IMR-90 (cell line): ENCODE measurements around the gene MICAL2.

Experiments used
- CHD1 ChIP-seq: IDR thresholded peaks from 2 replicates; pipeline ENCODE4 v1.6.1; 2012; ENCODE audit warnings: low read depth, low read length, improper control_type of control experiment
- MAFK ChIP-seq: IDR thresholded peaks from 2 replicates; pipeline ENCODE4 v1.6.1; 2012; ENCODE audit warnings: low read depth, low read length, improper control_type of control experiment
- MXI1 ChIP-seq: IDR thresholded peaks from 2 replicates; pipeline ENCODE4 v1.6.1; 2012; ENCODE audit warnings: low read depth, mild to moderate bottlenecking, low read length, moderate library complexity, borderline replicate concordance
- NFE2L2 ChIP-seq: fragments of 150-350 bp; IDR thresholded peaks from 2 replicates; pipeline ENCODE4 v1.6.1; 2016; ENCODE audit warnings: low read depth, mild to moderate bottlenecking, low read length
- POLR2A ChIP-seq: IDR thresholded peaks from 2 replicates; pipeline ENCODE4 v1.6.1; 2012; ENCODE audit warnings: mild to moderate bottlenecking, low read depth, low read length
- RAD21 ChIP-seq: IDR thresholded peaks from 2 replicates; pipeline ENCODE4 v1.6.1; 2012; ENCODE audit warnings: low read length, improper control_type of control experiment
- RFX5 ChIP-seq: IDR thresholded peaks from 2 replicates; pipeline ENCODE4 v1.8.0; 2012; ENCODE audit warnings: low read depth, mild to moderate bottlenecking, low read length, moderate library complexity
- SMC3 ChIP-seq: fragments of 150-350 bp; IDR thresholded peaks from 2 replicates; pipeline ENCODE4 v1.6.1; 2016; ENCODE audit warnings: low read depth, mild to moderate bottlenecking, antibody characterized with exemption, low read length, moderate library complexity
- TF ChIP-seq, protein P1 (sequence below): conservative IDR thresholded peaks from 2 replicates; pipeline ENCODE4 v1.5.1; 2012; ENCODE audit warnings: mild to moderate bottlenecking, low read depth, low read length, improper control_type of control experiment
- TF ChIP-seq, protein P2 (sequence below): fragments of 150-350 bp; IDR thresholded peaks from 2 replicates; pipeline ENCODE4 v1.6.1; 2016; ENCODE audit warnings: low read depth, mild to moderate bottlenecking, low read length, moderate library complexity, borderline replicate concordance

DNA sequence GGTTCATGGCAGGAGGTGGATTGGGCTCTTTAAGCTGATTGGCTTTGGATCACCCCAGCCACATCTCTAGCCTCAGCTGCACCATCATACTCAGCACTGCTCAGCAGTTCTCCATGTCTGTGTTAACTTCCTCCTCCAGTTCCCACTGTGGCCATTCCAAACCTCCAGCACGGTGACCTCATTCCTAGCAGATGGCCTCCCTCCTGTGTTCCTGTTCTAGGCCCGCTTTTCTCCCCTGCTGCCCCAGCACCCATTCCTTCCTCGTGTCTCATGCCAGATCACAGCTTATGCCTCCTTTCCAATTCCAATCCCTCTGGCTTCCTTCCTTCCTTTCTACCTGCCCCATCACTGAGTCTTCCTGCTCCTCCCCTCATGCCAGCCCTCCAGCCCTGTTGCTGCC, 96.1 kb downstream of the MICAL2 start:
- TF ChIP-seq SMC3 (no peak), POLR2A (no peak), MAFK (no peak), MXI1 (no peak), RAD21 (no peak), CHD1 (no peak), NFE2L2 (no peak), RFX5 (no peak)
- TF ChIP-seq, protein P1, sequence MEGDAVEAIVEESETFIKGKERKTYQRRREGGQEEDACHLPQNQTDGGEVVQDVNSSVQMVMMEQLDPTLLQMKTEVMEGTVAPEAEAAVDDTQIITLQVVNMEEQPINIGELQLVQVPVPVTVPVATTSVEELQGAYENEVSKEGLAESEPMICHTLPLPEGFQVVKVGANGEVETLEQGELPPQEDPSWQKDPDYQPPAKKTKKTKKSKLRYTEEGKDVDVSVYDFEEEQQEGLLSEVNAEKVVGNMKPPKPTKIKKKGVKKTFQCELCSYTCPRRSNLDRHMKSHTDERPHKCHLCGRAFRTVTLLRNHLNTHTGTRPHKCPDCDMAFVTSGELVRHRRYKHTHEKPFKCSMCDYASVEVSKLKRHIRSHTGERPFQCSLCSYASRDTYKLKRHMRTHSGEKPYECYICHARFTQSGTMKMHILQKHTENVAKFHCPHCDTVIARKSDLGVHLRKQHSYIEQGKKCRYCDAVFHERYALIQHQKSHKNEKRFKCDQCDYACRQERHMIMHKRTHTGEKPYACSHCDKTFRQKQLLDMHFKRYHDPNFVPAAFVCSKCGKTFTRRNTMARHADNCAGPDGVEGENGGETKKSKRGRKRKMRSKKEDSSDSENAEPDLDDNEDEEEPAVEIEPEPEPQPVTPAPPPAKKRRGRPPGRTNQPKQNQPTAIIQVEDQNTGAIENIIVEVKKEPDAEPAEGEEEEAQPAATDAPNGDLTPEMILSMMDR, result no peak
- TF ChIP-seq, protein P2, sequence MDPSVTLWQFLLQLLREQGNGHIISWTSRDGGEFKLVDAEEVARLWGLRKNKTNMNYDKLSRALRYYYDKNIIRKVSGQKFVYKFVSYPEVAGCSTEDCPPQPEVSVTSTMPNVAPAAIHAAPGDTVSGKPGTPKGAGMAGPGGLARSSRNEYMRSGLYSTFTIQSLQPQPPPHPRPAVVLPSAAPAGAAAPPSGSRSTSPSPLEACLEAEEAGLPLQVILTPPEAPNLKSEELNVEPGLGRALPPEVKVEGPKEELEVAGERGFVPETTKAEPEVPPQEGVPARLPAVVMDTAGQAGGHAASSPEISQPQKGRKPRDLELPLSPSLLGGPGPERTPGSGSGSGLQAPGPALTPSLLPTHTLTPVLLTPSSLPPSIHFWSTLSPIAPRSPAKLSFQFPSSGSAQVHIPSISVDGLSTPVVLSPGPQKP, result no peak
